ENCODE data around the gene DIS3L2. TPM values are rescaled to one million over a fixed set of nuclear protein-coding genes. Genes with fewer than 3 reads are reported as not detected.
"Not testable (repeated sequence)": the region's sequence is repeated elsewhere in the genome, so short reads cannot be mapped to it uniquely, and the experiment has no call there.

Gene DIS3L2
- total RNA-seq, 1 donor from 2014 or later = 30.2 TPM

DNA sequence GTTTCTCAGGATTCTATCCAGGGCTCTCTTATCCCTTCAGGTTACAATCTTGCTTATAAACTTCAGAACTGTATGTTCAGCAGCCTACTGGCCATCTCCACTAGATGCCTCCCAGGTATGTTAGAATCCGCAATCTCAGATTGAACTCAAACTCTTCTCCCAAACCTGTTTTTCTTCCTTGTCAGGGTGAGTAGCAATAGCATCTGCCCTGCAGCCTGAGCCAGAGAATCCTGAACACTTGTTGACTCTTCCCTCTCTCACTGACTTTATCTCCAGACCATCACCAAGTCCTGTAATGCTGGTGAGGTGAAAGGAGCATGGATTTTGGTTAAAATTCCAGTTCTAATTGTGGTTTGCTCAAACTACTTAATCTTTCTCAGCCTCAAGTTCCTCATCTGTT lies 334.5 kb downstream of the DIS3L2 start:
- Mint-ChIP-seq H3K4me3 (ENCODE audit: low read depth) (no peak overlapping the region), H3K27ac (no peak overlapping the region), H3K36me3 (ENCODE audit: low read depth) (peaks cover 4% of the 10 kb centered on the region), H3K27me3 (ENCODE audit: low read depth) (no peaks in the 10 kb centered on the region), H3K9me3 (no peaks in the 10 kb centered on the region), H3K4me1 (ENCODE audit: low read depth) (peaks cover 10% of the 10 kb centered on the region)
- intact Hi-C loops (cut with micrococcal nuclease) = no loop called here
- no peak for DNase-seq (ENCODE audit: low spot score)

GRCh38 chr2:232296776-232297525 lies 335.4 kb downstream of the DIS3L2 start:
- Mint-ChIP-seq H3K27ac (no peak overlapping the region), H3K4me3 (ENCODE audit: low read depth) (no peak overlapping the region), H3K27me3 (ENCODE audit: low read depth) (no peaks in the 10 kb centered on the region), H3K36me3 (ENCODE audit: low read depth) (peaks cover 5% of the 10 kb centered on the region), H3K4me1 (ENCODE audit: low read depth) (peaks cover 10% of the 10 kb centered on the region), H3K9me3 (no peaks in the 10 kb centered on the region)
- intact Hi-C loops (cut with micrococcal nuclease) = no loop called here
- no peak for DNase-seq (ENCODE audit: low spot score)

DNA sequence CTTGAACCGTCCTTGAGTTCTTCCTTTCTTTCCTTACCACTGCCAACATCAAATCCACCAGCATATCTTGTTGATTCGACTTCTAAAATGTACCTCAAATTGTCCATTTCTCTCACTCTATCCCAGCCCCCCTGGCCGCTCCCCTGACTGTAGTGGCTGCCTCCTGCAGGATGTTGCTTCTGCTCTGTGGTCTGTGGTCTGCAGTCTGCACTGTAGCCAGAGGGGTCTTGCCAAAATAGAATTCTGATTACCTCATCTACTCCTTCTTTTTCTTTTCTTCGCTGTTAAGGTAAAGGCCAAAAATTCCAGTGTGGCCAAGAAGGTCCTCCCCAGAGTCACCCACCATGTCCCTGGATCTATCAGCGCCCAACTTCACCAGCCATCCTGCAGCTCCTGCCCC lies 337.6 kb downstream of the DIS3L2 start:
- Mint-ChIP-seq H3K9me3 (no peaks in the 10 kb centered on the region), H3K27ac (no peak overlapping the region), H3K4me3 (ENCODE audit: low read depth) (no peak overlapping the region), H3K36me3 (ENCODE audit: low read depth) (peaks cover 5% of the 10 kb centered on the region), H3K4me1 (ENCODE audit: low read depth) (peaks cover 10% of the 10 kb centered on the region), H3K27me3 (ENCODE audit: low read depth) (no peaks in the 10 kb centered on the region)
- DNase-seq (ENCODE audit: low spot score) = no peak
- intact Hi-C loops (cut with micrococcal nuclease) = no loop called here

GRCh38 chr2:232299927-232300674 lies 338.6 kb downstream of the DIS3L2 start:
- Mint-ChIP-seq H3K27me3 (ENCODE audit: low read depth) (no peaks in the 10 kb centered on the region), H3K27ac (no peak overlapping the region), H3K36me3 (ENCODE audit: low read depth) (peaks cover 5% of the 10 kb centered on the region), H3K9me3 (no peaks in the 10 kb centered on the region), H3K4me3 (ENCODE audit: low read depth) (no peak overlapping the region), H3K4me1 (ENCODE audit: low read depth) (peaks cover 10% of the 10 kb centered on the region)
- intact Hi-C loops (cut with micrococcal nuclease) = no loop called here
- no peak for DNase-seq (ENCODE audit: low spot score)

- peaks cover 5% of the 10 kb centered on the region for H3K36me3 Mint-ChIP-seq (ENCODE audit: low read depth)
- no peak overlapping the region for H3K4me3 Mint-ChIP-seq (ENCODE audit: low read depth)
- intact Hi-C loops (cut with micrococcal nuclease) = no loop called here
- H3K4me1 Mint-ChIP-seq (ENCODE audit: low read depth) = peaks cover 10% of the 10 kb centered on the region
- no peak overlapping the region for H3K27ac Mint-ChIP-seq
- no peak for DNase-seq (ENCODE audit: low spot score)
- H3K9me3 Mint-ChIP-seq = no peaks in the 10 kb centered on the region
- H3K27me3 Mint-ChIP-seq (ENCODE audit: low read depth) = no peaks in the 10 kb centered on the region
Observed at GRCh38 chr2:232300894-232301387, 339.4 kb downstream of the DIS3L2 start.

DNA sequence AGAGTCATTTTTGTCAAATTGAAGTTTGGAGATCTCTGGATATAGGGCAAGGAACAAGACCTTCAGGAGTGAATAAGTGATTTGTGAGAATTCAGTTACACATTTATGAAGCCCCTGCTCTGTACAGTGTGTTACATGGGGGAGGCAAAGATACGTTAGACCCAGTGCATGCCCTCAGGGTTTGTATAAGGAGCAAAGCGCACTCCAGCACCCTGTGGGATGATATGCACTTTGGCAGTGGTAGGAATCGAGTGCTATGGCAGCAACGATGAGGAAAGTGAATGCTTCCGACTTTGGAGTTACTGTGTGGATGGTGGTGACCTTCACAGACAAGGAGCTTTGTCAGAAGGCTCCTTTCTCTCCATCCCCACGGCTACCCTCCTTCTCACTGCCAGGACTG lies 342.7 kb downstream of the DIS3L2 start:
- Mint-ChIP-seq H3K27me3 (ENCODE audit: low read depth) (no peaks in the 10 kb centered on the region), H3K4me3 (ENCODE audit: low read depth) (no peak overlapping the region), H3K36me3 (ENCODE audit: low read depth) (peaks cover 5% of the 10 kb centered on the region), H3K9me3 (no peaks in the 10 kb centered on the region), H3K27ac (no peak overlapping the region), H3K4me1 (ENCODE audit: low read depth) (peaks cover 19% of the 10 kb centered on the region)
- intact Hi-C loops (cut with micrococcal nuclease) = no loop called here
- no peak for DNase-seq (ENCODE audit: low spot score)

DNA sequence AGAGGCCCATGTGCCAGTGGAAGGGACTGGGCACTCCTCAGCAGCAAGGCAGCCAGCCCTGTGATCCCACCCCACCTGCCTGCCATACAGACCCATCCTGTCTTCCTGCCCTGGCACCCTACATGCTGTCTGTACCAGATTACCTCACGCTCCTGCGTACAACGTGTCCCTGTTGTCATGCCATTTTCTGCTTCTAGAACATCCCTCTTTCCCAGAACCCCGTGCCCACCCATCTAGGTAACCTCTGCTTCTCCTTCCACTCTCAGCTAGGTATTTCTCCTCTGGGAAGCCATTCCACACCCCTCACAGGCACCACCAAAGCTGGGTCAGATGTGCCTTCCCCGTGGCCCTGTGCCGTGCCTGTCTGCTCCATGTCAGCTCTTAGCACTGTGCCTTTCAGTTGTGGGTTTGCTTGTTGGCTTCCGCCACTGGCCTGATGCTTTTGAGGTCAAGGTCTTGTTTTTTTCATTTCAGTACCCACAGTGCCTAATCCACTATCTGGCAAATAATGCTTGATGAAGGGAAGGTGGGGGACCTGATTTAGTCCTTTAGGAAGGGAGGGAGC lies 345.3 kb downstream of the DIS3L2 start:
- no peaks in the 10 kb centered on the region for H3K27me3 Mint-ChIP-seq (ENCODE audit: low read depth)
- H3K9me3 Mint-ChIP-seq = no peaks in the 10 kb centered on the region
- DNase-seq (ENCODE audit: low spot score) = no peak
- H3K4me1 Mint-ChIP-seq (ENCODE audit: low read depth) = peaks cover 37% of the 10 kb centered on the region
- no peak overlapping the region for H3K4me3 Mint-ChIP-seq (ENCODE audit: low read depth)
- H3K27ac Mint-ChIP-seq = no peak overlapping the region
- intact Hi-C loops (cut with micrococcal nuclease) = no loop called here
- H3K36me3 Mint-ChIP-seq (ENCODE audit: low read depth) = peaks cover 3% of the 10 kb centered on the region

DNA sequence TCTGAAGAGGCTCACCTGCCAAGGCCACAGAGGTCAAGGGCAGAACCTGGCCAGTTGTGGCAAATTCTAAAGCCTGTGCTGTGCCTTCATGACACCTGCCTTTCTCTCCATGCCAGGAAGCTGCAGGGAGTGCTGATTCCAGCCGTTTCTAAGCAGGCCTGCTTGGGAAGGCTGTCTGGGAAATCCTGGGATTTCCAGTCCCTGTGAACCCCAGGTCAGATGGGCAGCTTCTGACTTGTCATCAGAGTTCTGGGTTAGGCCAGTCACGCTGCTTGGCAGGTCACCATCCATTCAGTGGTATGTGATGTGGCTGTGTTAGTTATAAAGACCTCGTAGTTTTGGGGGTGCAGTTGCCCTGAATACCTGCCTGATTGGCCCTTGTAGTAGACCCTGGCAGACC lies 346.3 kb downstream of the DIS3L2 start:
- Mint-ChIP-seq H3K9me3 (peaks cover 8% of the 10 kb centered on the region), H3K4me1 (ENCODE audit: low read depth) (peaks cover 38% of the 10 kb centered on the region)

GRCh38 chr2:232308986-232309385 lies 347.5 kb downstream of the DIS3L2 start:
- intact Hi-C loops (cut with micrococcal nuclease) = no loop called here
- Mint-ChIP-seq H3K9me3 (peaks cover 17% of the 10 kb centered on the region), H3K36me3 (ENCODE audit: low read depth) (peaks cover 21% of the 10 kb centered on the region), H3K27ac (peak overlapping the region; percentile 67), H3K27me3 (ENCODE audit: low read depth) (no peaks in the 10 kb centered on the region), H3K4me3 (ENCODE audit: low read depth) (peak overlapping the region; percentile 47), H3K4me1 (ENCODE audit: low read depth) (peaks cover 43% of the 10 kb centered on the region)
- DNase-seq (ENCODE audit: low spot score) = no peak

More for the DNA sequence above, 346.3 kb downstream of the DIS3L2 start:
- Mint-ChIP-seq H3K4me3 (ENCODE audit: low read depth) (no peak overlapping the region), H3K36me3 (ENCODE audit: low read depth) (peaks cover 10% of the 10 kb centered on the region), H3K27me3 (ENCODE audit: low read depth) (no peaks in the 10 kb centered on the region), H3K27ac (no peak overlapping the region)
- intact Hi-C loops (cut with micrococcal nuclease) = no loop called here
- no peak for DNase-seq (ENCODE audit: low spot score)

- peaks cover 49% of the 10 kb centered on the region for H3K4me1 Mint-ChIP-seq (ENCODE audit: low read depth)
- H3K4me3 Mint-ChIP-seq (ENCODE audit: low read depth) = no peak overlapping the region
- H3K36me3 Mint-ChIP-seq (ENCODE audit: low read depth) = peaks cover 22% of the 10 kb centered on the region
- peak overlapping the region; percentile 59 for H3K27ac Mint-ChIP-seq
- peaks cover 19% of the 10 kb centered on the region for H3K9me3 Mint-ChIP-seq
- DNase-seq (ENCODE audit: low spot score) = no peak
- H3K27me3 Mint-ChIP-seq (ENCODE audit: low read depth) = no peaks in the 10 kb centered on the region
- intact Hi-C loops (cut with micrococcal nuclease) = no loop called here
Observed at GRCh38 chr2:232309592-232309991, 348.1 kb downstream of the DIS3L2 start.

DNA sequence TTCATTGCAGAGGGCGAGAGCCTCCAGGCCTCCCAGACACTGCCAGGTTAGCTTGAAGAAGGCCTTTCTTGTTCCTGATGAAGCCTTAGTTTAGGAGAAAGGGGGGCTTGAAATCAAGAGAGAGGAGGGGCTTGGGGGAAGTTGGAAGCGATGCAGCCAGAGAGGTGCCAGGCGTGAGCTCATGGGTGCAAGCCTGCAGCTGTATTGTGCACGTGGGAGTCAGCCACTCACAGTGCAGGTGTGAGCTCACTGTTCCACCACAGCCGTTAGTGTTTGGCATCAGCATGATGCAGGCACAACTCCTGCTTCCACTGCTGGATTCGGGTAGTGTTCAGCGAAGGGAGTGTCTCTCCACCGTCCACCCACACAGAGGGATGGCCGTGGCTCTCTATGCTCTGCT lies 348.6 kb downstream of the DIS3L2 start:
- no peak overlapping the region for H3K4me3 Mint-ChIP-seq (ENCODE audit: low read depth)
- peak overlapping the region; percentile 59 for H3K27ac Mint-ChIP-seq
- H3K9me3 Mint-ChIP-seq = peaks cover 23% of the 10 kb centered on the region
- H3K27me3 Mint-ChIP-seq (ENCODE audit: low read depth) = no peaks in the 10 kb centered on the region
- no peak for DNase-seq (ENCODE audit: low spot score)
- intact Hi-C loops (cut with micrococcal nuclease) = no loop called here
- H3K4me1 Mint-ChIP-seq (ENCODE audit: low read depth) = peaks cover 54% of the 10 kb centered on the region
- H3K36me3 Mint-ChIP-seq (ENCODE audit: low read depth) = peaks cover 26% of the 10 kb centered on the region

DNA sequence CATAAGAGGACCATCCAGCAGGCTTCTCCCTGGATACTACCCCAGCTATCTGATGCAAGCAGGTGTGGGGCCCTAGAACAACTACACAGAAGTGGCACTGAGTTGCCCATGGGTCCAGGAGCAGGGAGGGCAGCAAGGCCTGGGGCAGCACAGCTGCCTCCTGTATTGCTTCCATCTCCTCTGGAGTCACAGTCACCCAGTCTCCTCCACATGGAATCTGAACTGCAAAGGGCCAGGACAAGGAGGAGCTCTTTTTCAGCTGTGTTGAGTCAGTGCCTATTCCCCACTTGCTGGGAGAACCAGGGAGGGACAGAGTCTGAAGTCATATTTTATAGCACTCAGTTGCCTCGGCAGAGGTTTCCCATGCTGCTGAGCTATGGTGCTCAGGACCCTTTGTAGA lies 349.2 kb downstream of the DIS3L2 start:
- H3K36me3 Mint-ChIP-seq (ENCODE audit: low read depth) = peaks cover 29% of the 10 kb centered on the region
- intact Hi-C loops (cut with micrococcal nuclease) = no loop called here
- H3K4me1 Mint-ChIP-seq (ENCODE audit: low read depth) = peaks cover 60% of the 10 kb centered on the region
- peaks cover 23% of the 10 kb centered on the region for H3K9me3 Mint-ChIP-seq
- H3K27ac Mint-ChIP-seq = no peak overlapping the region
- H3K4me3 Mint-ChIP-seq (ENCODE audit: low read depth) = no peak overlapping the region
- no peaks in the 10 kb centered on the region for H3K27me3 Mint-ChIP-seq (ENCODE audit: low read depth)
- DNase-seq (ENCODE audit: low spot score) = no peak

- peaks cover 66% of the 10 kb centered on the region for H3K4me1 Mint-ChIP-seq (ENCODE audit: low read depth)
- H3K36me3 Mint-ChIP-seq (ENCODE audit: low read depth) = peaks cover 29% of the 10 kb centered on the region
- H3K9me3 Mint-ChIP-seq = peaks cover 23% of the 10 kb centered on the region
- DNase-seq (ENCODE audit: low spot score); intact Hi-C loops (cut with micrococcal nuclease); H3K4me3 Mint-ChIP-seq (ENCODE audit: low read depth); H3K27me3 Mint-ChIP-seq (ENCODE audit: low read depth): not testable (repeated sequence)
- H3K27ac Mint-ChIP-seq = peak overlapping the region; percentile 38
Observed at GRCh38 chr2:232313645-232314044, 352.1 kb downstream of the DIS3L2 start.

All from activated T-helper 2 cell treated with anti-CD3 and anti-CD28 coated beads, Interferon-gamma antibody, Interleukin-2, Interleukin-4, amounts not matched to agents 10 μg/mL and 5 μg/mL and 100 μg/mL, durations not matched to agents 14 hours and 24 hours and 36 hours (primary cell).